GM12878 (cell line): ENCODE results near the gene CTNNBL1. TPM values are rescaled to one million over a fixed set of nuclear protein-coding genes. Genes with fewer than 3 reads are reported as not detected.

Experiments
- ATAC-seq: fragments of 200-7000 bp; cut with Tn5 transposase; 3 replicates; pipeline ENCODE4 v1.9.1; 2020; ENCODE audit warnings: mild to moderate bottlenecking, moderate library complexity
- BruUV-seq: library from RNA; stranded (reverse); fragments of 400-500 nt; replicated peaks from 2 replicates; lab custom pipeline; 2021; lab: Mats Ljungman, UMichigan
- CTCF ChIA-PET: fragments of 300-600 bp; sonication (Branson Sonifier 250); formaldehyde crosslinking; extraction: SDS; loops from one replicate; lab custom pipeline; 2021; ENCODE audit warnings: inconsistent platforms; lab: Yijun Ruan, JAX
- POLR2A ChIA-PET: fragments of 350-600 bp; formaldehyde crosslinking; extraction: SDS; loops from one replicate; lab custom pipeline; 2021; ENCODE audit warnings: inconsistent platforms; lab: Charles Lee
- RAD21 ChIA-PET: fragments of 300-600 bp; sonication (Branson Sonifier 250); formaldehyde crosslinking; loops from one replicate; lab custom pipeline; 2023; ENCODE audit warnings: antibody characterized with exemption; ENCODE audit not compliant: unreplicated experiment; lab: Charles Lee
- SMC1A ChIA-PET: fragments of 300-600 bp; sonication (Branson Sonifier 250); formaldehyde crosslinking; loops from one replicate; lab custom pipeline; 2023; ENCODE audit not compliant: unreplicated experiment, uncharacterized antibody; lab: Charles Lee
- DNase-seq: peaks from one replicate; pipeline ENCODE4 v3.0.0-alpha.2; 2011; ENCODE audit warnings: low read depth, low spot score
- FAIRE-seq: peaks from 3 replicates; lab custom pipeline; 2011; peaks lifted over from hg19 to GRCh38; lab: Jason Lieb, UNC
- H2AFZ ChIP-seq: 2 replicates; pipeline ENCODE4 v1.6.0; 2011; ENCODE audit warnings: low read depth, low read length, control low read depth; ENCODE audit not compliant: control insufficient read depth
- H3K27ac ChIP-seq: 2 replicates; pipeline ENCODE4 v1.5.1; 2011; ENCODE audit warnings: control low read depth; ENCODE audit not compliant: control insufficient read depth, insufficient read depth
- H3K27me3 ChIP-seq, 2 experiments: replicated peaks in 1 of 2; 2 replicates each; pipeline versions ENCODE4 v1.6.0 to v1.6.1; 2011; ENCODE audit warnings: low read length in 1 of 2; ENCODE audit not compliant: control insufficient read depth in 2 of 2, insufficient read depth in 2 of 2
- H3K36me3 ChIP-seq, 2 experiments: 2 replicates each; pipeline ENCODE4 v1.5.1; 2011; ENCODE audit warnings: low read length in 1 of 2; ENCODE audit not compliant: control insufficient read depth in 2 of 2, insufficient read depth in 2 of 2
- H3K4me1 ChIP-seq: 2 replicates; pipeline ENCODE4 v1.6.1; 2011; ENCODE audit warnings: mild to moderate bottlenecking, low read length, moderate library complexity, mixed read lengths; ENCODE audit not compliant: control insufficient read depth, insufficient read depth
- H3K4me2 ChIP-seq: 2 replicates; pipeline ENCODE4 v1.6.0; 2011; ENCODE audit warnings: control low read depth; ENCODE audit not compliant: control insufficient read depth, insufficient read depth
- H3K4me3 ChIP-seq: fragments of 200-600 bp; sonication (generic); 2 replicates; pipeline ENCODE4 v1.5.1; 2016
- H3K79me2 ChIP-seq: 2 replicates; pipeline ENCODE4 v1.6.0; 2011; ENCODE audit warnings: low read length; ENCODE audit not compliant: control insufficient read depth, insufficient read depth
- H3K9ac ChIP-seq: 2 replicates; pipeline ENCODE4 v1.8.0; 2011; ENCODE audit warnings: low read length, control low read depth, mixed read lengths; ENCODE audit not compliant: control insufficient read depth, insufficient read depth
- H3K9me3 ChIP-seq: replicated peaks from 3 replicates; pipeline ENCODE4 v1.5.1; 2011; ENCODE audit warnings: mild to moderate bottlenecking, low read length; ENCODE audit not compliant: control insufficient read depth, insufficient read depth
- H4K20me1 ChIP-seq: 2 replicates; pipeline ENCODE4 v1.6.0; 2011; ENCODE audit not compliant: control insufficient read depth, insufficient read depth
- ATF7 ChIP-seq: fragments of 450-650 bp; IDR thresholded peaks from 2 replicates; pipeline ENCODE4 v1.6.1; 2016; ENCODE audit warnings: low read depth, mild to moderate bottlenecking
- BACH1 ChIP-seq: fragments of 450-650 bp; IDR thresholded peaks from 2 replicates; pipeline ENCODE4 v1.6.1; 2017; ENCODE audit warnings: mild to moderate bottlenecking, borderline replicate concordance
- CBX3 ChIP-seq: fragments of 200-600 bp; sonication (generic); IDR thresholded peaks from 2 replicates; pipeline ENCODE4 v1.6.1; 2016; ENCODE audit warnings: low read depth, borderline replicate concordance
- HDAC2 ChIP-seq: fragments of 200-600 bp; sonication (generic); IDR thresholded peaks from 2 replicates; pipeline ENCODE4 v1.6.1; 2017
- IKZF1 ChIP-seq: fragments of 450-650 bp; conservative IDR thresholded peaks from 2 replicates; pipeline ENCODE4 v1.6.1; 2017; ENCODE audit warnings: antibody characterized with exemption, mild to moderate bottlenecking
- MAX ChIP-seq: IDR thresholded peaks from 2 replicates; pipeline ENCODE4 v1.6.1; 2012; ENCODE audit warnings: low read depth, low read length, improper control_type of control experiment
- NKRF ChIP-seq: fragments of 450-650 bp; conservative IDR thresholded peaks from 2 replicates; pipeline ENCODE4 v1.6.1; 2017; ENCODE audit warnings: mild to moderate bottlenecking, moderate library complexity
- NR2C2 ChIP-seq: IDR thresholded peaks from 2 replicates; pipeline ENCODE4 v1.6.1; 2011; ENCODE audit warnings: borderline replicate concordance, low read depth; ENCODE audit not compliant: control insufficient read depth, insufficient read length
- POLR2A ChIP-seq: IDR thresholded peaks from 2 replicates; pipeline ENCODE4 v1.6.1; 2011; ENCODE audit warnings: low read depth, mild to moderate bottlenecking, low read length
- RELB ChIP-seq: fragments of 450-650 bp; IDR thresholded peaks from 2 replicates; pipeline ENCODE4 v1.6.1; 2017; ENCODE audit warnings: low read depth, mild to moderate bottlenecking, moderate library complexity
- SMAD5 ChIP-seq: IDR thresholded peaks from 2 replicates; pipeline ENCODE4 v1.6.1; 2016; ENCODE audit warnings: antibody characterized with exemption, low read depth
- SP1 ChIP-seq: IDR thresholded peaks from one replicate; pipeline ENCODE4 v1.6.1; 2011; ENCODE audit warnings: low read depth, low read length
- WRNIP1 ChIP-seq: IDR thresholded peaks from 2 replicates; pipeline ENCODE4 v1.6.1; 2011; ENCODE audit warnings: low read depth, low read length, improper control_type of control experiment, borderline replicate concordance
- YY1 ChIP-seq: IDR thresholded peaks from 2 replicates; pipeline ENCODE4 v1.6.1; 2011; ENCODE audit warnings: low read depth, mild to moderate bottlenecking, low read length
- ZNF384 ChIP-seq: IDR thresholded peaks from 2 replicates; pipeline ENCODE4 v1.6.1; 2012; ENCODE audit warnings: low read depth, mild to moderate bottlenecking, low read length, improper control_type of control experiment, borderline replicate concordance
- WGBS: methylation state at CpG from one replicate; pipeline ENCODE4 v1.1.6; 2016; ENCODE audit warnings: low lambda C conversion rate; ENCODE audit not compliant: insufficient replicate concordance, insufficient coverage; ENCODE audit errors: missing lambda C conversion rate; 5-methylcytosine and 5-hydroxymethylcytosine counted together
- in situ Hi-C: fragments of 300-500 bp; cut with MboI; formaldehyde crosslinking; loops from 9 replicates; pipeline ENCODE4 v1.14.3; 2018; ENCODE audit warnings: mixed read lengths
- intact Hi-C: fragments of 100-400 bp; cut with micrococcal nuclease; formaldehyde crosslinking; loops from one replicate; pipeline ENCODE4 v1.14.2; 2022; ENCODE audit not compliant: unreplicated experiment
- polyA plus RNA-seq, 11 experiments: library from polyadenylated mRNA; depleted of rRNA in 4 of 11; unstranded in 6 of 11; stranded (reverse) in 5 of 11; fragments of >200 nt; fragmentation: Nextera tagmentation in 4 of 11; fragmentation: Illumina TruSeq in 1 of 11; extraction: Ambion mirVana in 4 of 11; extraction: Trizol in 1 of 11; gene quantifications; 1 replicate in 1 of 11; 2 replicates in 10 of 11; pipeline versions ENCODE4 v1.2.1 to v1.2.3, GENCODE V29; 2011 to 2016; ENCODE audit warnings: inconsistent platforms in 2 of 11, missing spikeins in 2 of 11, low read depth in 1 of 11
- total RNA-seq, 4 experiments: library from RNA; depleted of rRNA in 3 of 4; stranded (reverse); fragments of >200 nt in 3 of 4; fragmentation: Illumina TruSeq in 1 of 4; extraction: Trizol in 1 of 4; gene quantifications; 2 replicates each; pipeline versions ENCODE4 v1.2.1 to v1.2.3, GENCODE V29; 2013 to 2021

The CTNNBL1 gene
- total and polyA plus RNA-seq, 10 of the 15 experiments (the other 5 are each of a cell fraction or from before 2014, with no cell fraction given), result 43.1 to 102 (median 67.8) TPM

- WGBS, result 74% methylated on average over 4 of the region's 4 CpGs
- Histone ChIP-seq H3K27me3 (no peaks in the 10 kb centered on the region), H3K4me2 (no peak overlapping the region), H3K79me2 (no peaks in the 10 kb centered on the region), H3K9ac (no peak overlapping the region), H3K4me3 (no peak overlapping the region), H3K27ac (no peak overlapping the region), H3K36me3 (peaks cover 4 to 6% of the 10 kb centered on the region in 2 experiments; a peak in 3 of 4 replicates), H4K20me1 (no peaks in the 10 kb centered on the region), H3K9me3 (no peaks in the 10 kb centered on the region), H3K4me1 (peaks cover 25% of the 10 kb centered on the region), H2AFZ (no peak overlapping the region)
- no peak for ATAC-seq
- no TSS peak for BruUV-seq
- in situ Hi-C loops, result no loop called here
- intact Hi-C loops, result loop anchor here (5.0 kb wide), 1 partner anchor 192 kb away; no protein-coding TSS in a partner anchor
- ChIA-PET CTCF (no interaction called here), RAD21 (no interaction called here), SMC1A (no interaction called here), POLR2A (no interaction called here)
- no peak for DNase-seq
- TF ChIP-seq ATF7, result no peak
- no peak for TF ChIP-seq IKZF1
- TF ChIP-seq ZNF384, result no peak
- TF ChIP-seq CBX3, result no peak
- no peak for TF ChIP-seq SP1
- no peak for TF ChIP-seq RELB
- no peak for TF ChIP-seq YY1
- TF ChIP-seq MAX, result no peak
- no peak for TF ChIP-seq HDAC2
- TF ChIP-seq SMAD5, result no peak
- no peak for TF ChIP-seq NKRF
- TF ChIP-seq WRNIP1, result no peak
- TF ChIP-seq NR2C2, result no peak
- no peak for TF ChIP-seq BACH1
- no peak for TF ChIP-seq POLR2A
- FAIRE-seq, result no peak
Observed at GRCh38 chr20:37800618-37801017, 106.8 kb downstream of the CTNNBL1 start.
